Measurements from ENCODE around the gene NR3C2.

NR3C2 gene

DNA sequence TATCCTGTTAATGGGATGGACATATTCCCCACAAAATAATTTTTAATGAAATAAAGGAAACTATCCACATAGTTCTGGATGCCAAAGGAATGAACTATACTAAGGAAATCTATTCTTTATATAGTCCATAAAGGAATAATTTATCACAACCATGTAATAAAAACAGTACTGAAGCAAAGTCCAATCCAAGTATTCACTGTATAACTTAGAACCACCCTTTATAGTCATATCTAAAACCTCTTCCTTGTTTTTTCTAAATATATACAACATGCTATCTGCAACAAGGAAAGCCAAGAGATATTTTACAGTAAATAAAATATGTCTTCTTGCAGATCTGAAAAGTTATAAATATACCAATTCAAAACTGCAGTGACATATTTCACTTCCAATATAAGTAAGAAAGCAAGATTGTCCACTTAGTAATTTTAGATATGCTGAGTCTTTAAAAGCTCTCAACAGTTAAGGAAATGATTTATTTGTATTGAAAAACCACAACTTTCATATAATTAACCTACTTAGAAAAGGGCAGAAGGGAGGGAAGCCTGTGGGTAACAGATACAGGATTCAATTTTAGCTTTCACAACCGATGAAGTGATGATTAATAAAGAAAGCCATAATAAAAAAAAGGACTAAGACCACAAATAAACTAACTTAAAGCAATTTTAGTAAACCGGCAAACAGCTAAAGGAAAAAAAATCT is 8.0 kb downstream of the NR3C2 start:
- no peak for DNase-seq

DNA sequence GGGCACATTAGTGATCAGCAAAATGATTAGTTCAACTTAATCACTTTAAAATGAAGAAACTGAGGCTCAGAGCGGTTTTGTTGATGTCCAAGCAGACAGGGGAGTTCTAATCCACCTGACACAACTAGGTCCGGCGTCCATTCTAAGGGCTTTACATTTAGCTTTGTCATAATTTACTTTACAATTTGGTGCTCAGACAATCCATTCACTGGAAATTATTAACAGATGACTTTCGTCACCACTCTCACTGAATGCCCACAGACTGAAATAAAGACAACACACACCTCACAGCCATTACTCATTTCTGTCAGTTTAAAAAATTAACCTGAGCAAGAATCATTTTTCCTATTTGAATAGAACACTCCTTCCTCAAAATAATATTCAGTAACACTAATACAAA is 10.8 kb downstream of the NR3C2 start:
- no peak for DNase-seq

DNA sequence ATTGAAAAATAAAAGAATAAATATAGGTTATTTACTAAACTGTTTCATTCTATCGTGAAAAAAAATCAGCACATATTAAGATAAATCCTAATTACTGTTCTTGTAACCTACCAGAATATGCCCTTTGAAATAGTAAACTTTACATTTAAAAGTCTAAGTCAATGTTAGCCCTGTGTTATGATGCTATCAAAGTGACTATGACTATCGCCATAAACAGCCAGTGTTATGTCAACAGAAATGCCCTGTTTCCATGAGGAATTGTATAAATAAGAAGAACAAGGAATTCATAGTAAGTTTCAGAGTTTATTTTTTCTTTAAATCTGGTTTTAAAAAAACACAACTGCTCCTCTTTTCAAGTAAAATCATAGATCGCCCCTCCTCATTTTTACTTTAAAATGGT is 11.4 kb downstream of the NR3C2 start:
- no peak for DNase-seq

DNA sequence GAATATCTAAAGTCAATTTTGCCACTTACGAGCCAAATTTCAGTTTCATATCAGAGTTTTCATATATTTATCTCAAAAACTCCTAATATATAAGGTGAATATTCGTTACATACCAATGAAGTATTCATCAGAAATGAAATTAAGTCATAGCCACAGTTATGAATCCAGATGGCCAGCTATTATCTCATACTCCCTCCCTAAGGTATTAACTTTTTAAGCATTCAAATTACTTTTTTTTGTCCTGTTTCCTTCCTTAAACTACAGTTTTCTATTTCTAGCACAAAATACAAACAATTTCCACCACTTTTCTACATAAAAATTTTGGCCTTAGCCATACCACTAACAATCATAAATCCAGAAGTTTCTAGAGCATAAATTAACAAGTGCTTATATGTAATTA is 13.0 kb downstream of the NR3C2 start:
- no peak for DNase-seq

DNA sequence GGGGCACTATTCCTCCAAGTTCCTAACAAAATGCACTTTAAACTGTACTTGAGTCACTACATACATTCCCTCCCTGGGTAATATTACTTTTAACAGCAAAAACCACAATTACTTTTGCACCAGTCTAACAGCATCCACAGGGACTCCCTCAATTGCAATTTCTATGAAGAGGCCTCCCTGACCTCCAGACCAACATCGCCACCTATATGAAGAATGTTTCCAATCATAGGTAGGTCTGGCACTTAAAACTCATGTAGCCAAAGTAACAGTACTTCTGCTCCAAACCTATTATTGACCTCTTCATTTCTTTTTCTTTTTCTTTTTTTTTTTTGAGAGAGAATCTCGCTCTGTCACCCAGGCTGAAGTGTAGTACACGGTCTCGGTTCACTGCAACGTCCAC is 15.6 kb downstream of the NR3C2 start:
- no peak for DNase-seq

DNA sequence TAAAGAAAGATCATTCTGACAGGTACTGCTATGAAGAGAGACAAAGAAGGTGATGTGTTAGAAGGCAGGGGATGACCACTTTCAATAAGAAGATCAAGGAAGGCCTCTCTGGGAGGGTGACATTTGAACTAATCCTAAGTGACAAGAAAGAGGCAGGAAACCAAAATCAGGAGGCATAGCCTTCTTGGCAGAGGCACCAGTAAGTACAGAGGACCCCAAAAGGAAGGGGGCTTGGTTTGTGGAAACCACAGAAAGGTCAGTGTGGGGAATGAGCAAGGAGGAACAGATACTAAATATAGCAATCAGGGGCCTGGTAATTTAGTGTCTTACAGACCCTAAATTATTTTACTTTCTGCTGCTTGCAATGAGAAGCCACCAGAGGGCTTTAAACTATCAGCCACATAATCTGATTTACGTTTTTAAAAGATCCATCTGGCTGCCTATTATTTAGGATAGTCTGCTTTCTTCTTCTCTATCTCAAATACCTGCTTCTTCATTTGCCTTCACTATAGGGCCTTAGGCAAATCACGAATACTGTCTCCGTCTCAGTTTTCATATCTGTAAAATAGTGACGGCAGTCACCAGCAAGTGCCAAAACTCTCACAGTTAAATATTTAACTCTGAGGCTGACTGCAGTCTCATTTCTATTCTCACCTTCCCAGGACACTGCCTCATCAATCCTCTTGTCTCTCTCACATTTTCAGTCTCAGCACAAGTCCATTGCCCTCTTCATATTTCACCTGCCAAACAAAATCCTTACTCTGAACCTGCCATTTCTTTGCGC is 16.7 kb downstream of the NR3C2 start:
- no peak for DNase-seq

DNA sequence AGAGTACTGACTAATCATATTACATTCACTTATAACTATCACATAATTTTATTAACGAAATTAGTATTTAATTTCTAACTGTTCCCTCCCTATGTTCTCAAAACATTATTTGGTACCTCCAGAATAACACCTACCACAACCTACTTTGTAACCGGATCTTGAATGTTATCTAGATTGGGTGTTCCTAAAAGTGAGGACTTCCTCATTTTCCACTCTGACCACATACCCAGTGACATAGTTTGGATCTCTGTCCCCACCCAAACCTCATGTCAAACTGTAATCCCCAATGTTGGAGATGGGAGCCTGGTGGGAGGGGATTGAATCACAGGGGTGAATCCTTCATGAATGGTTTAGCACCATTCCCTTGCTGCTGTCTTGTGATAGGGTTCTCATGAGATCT is 21.8 kb downstream of the NR3C2 start:
- DNase-seq: no peak

DNA sequence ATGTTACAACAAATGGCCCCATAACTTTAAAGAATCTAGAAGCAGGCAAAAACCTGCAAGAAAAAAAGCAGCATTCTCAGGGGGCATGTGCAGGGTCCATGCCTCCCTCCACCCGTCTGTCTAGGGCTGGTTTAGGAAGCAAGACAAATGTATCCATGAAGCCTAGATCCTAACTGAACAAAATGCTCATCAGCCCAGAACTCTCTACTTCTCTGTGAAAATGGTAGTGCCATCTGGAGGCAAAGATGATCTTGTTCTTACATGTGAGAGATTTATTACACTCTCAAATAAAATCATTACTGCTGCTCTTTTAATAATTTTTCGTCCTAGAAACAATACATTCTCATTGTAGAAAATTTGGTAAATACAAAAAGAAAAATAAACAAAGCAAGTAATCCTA is 26.7 kb downstream of the NR3C2 start:
- no peak for DNase-seq

DNA sequence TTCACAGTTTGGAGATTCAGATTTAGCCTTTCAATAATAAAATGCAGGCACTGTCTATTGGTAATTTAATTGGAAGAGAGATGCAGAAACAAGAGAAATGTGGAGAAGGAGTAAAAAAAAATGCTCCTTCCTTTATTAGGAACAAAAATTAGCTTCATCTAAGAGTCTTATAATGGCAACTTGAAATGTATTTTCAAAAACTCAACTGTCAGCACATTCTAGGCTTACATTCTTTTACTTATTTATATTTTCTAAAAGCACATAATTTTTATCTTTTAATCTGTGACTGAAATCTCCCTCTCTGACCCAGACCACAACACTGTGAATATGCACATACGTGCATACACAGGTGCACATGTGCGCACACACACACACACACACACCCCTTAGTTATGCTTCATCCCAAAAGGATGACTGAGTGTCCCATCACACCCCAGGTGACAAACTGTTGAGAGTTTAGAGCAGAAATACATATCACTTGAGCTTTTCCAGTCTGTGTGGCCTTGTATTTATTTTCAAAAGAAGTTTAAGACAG is 29.7 kb downstream of the NR3C2 start:
- no peak for DNase-seq

DNA sequence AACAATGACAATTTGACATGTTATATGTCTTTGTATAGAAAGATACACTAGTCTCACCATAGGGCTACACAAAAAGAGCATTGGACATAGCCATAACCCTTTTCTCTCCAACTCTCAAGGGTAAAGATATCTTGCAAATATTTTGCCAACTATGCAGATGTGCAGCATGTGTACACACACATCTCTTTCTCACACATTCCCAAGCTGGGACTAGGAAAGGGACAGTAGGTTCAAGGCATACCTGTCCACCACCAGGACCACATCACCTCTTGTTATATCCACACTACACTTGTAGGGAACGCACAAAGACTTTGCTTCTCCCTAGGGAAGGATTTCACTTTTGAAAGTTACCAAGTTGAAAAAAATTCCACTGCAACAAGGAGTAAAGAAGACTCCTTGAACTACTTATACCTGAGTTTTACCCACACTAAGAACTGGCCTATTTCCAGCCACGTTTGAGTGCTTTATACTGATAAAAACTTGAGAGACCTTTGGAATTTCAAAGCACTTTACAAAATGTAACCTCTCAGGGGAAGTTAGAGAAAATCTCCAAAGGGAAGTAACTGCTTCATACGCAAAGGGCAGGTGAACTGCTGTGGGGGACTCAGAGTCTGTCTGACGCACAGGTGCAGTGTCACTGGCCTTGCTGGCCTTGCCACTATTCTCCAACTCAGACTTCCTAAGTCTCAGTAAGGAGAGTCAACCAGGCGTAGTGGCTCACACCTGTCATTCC is 36.9 kb downstream of the NR3C2 start:
- DNase-seq: no peak

DNA sequence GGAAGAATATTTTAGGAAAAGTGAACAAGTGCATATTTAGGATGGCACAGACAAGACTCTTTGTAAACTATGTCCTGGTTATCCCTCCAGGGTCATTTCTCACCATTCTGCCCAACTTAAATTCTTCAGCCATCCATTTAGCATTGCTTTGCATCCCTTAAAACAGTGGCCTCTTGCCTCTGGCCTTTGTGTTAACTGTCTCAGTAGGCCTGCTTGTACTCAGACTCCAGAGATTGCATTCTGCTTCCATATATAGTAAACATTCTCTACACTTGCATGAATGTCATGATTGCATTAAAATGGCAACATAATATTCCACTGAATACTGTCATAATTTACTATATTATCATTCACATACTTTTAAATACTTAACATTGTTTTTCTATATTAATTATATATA is 43.2 kb downstream of the NR3C2 start:
- no peak for DNase-seq

DNA sequence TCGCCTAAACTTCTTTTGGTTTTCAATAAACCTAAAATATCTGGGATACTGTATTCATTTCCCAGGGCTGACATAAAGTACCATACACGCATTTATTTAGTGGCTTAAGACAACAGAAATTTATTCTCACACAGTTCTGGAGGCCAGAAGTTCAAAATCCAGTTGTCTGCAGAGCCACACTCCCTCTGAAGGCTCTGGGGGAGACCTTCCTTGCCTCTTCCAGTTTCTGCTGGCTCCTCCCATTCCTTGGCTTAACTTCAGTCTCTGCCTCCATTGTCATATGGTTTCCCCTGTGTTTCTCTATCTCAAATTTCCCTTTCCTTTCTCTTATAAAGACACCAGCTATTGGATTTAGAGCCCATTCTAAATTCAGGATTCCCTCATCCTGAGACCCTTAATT is 44.4 kb downstream of the NR3C2 start:
- no peak for DNase-seq

DNA sequence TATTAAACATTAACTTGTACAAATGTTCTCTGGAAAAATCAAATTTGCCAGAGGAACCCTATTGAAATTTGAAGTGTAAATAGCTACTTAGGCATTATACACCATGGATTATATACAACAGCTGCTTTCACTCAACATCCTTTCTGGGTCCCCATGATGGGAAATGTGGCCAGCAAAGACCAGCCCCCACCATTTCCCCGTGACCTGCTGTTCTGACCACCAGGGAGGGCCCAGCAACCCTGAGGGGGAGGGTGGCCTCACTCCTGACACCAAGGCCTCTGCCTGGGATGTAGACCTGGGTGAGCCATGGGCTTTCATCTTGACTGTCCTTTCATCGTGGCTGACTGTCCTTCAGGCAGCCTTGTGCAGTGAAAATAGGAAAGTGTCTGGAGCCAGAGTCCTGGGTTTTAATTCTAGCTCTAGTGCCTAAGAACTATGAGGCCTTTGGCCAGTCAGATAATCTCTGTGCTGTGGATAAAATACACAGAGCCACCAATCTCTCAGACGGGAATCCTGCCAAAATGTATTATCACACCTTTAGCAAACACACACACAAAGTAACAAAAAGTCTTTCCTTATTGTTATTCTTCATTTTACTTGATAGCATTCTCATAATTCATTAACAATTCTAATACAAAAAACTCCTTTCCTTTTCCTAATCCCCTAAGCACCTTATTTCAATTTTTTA is 45.1 kb downstream of the NR3C2 start:
- no peak for DNase-seq

DNA sequence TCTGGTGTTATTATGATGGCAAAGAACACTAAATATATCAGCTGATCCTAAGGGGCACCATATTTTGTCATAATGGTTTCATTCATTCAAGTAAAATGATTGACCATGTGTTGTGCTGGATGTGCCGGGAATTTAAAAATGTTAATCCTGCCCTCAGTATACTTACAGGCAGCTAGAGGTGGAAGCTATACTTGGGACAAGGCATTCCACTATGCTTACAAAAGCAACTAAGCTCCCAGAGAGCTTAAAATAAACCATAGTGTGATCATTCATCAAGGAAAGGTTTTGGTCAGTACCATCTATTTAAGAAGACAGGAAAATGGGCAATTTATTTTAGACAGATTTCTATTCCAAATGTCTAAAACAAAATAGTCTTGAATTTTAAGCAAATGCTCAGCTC is 46.4 kb downstream of the NR3C2 start:
- no peak for DNase-seq

DNA sequence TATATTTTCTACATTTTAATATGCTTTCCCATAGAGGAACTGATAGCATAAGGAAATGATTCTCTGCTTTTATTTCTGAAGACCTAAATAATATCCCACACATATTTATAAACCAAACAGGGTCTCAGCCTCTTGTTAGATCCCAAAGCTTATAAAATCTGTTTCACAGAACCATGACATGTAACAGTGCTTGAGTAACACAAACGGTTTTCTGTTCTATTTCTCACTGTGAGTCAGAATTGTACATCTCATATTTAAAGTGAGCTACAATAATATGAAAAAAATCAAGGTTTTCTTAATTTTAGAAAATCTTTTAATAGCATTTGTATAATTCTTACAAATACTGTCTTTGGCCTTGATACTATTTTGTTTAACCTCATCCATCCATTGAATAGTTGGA is 51.2 kb downstream of the NR3C2 start:
- no peak for DNase-seq

DNA sequence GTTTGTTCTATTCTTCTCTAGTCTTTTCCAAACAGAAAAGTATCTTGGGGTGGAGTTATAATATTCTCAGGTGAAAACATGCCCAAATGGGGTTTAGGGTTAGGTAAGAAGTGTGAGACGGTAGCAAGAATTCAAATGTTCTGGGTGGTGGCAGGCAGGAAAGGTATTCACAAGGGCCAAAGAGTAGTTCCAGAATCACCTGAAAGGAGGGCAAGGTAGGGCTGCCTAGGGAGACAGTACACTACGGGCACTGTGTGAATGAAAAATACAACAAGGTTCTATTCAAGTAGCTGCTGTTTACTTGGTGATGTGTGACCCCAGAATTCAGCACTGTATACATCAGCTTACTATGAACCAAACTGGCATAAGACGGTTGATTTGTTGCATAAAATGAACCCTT is 51.9 kb downstream of the NR3C2 start:
- no peak for DNase-seq

DNA sequence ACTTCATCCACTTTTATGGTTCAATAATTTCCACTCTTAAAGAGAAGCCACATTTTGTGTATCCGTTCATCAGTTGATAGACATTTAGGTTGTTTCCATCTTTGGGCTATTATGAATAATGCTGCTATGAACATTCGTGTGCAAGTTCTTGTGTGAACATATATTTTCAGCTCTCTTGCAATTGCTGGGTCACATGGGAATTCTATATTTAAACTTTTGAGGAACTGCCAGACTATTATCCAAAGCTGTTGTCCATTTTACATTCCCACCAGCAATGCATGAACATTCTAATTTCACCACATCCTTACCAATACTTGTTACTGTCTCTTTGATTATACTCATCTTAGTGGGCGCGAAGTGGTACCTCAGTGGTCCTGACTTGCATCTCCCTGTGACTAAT is 61.9 kb downstream of the NR3C2 start:
- DNase-seq: no peak

DNA sequence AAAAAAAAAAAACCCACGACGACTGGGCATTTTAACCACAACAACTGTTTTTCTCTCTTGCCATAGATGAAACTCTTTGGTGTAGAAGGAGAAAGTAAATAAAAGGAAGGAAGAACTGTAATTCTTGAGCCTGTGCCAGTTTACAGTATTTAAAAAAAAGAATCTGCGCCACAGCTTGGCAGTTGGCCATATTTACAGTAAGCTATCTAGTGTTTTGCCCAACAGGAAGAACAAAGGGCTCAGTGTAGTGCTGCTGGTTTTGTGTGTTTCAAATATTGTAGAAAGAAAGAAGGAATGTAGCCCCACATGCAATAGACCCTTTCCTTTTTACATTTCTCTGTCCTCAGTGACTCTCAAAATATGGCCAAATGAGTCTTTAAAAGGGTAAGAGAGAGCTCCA is 66.1 kb downstream of the NR3C2 start:
- no peak for DNase-seq

DNA sequence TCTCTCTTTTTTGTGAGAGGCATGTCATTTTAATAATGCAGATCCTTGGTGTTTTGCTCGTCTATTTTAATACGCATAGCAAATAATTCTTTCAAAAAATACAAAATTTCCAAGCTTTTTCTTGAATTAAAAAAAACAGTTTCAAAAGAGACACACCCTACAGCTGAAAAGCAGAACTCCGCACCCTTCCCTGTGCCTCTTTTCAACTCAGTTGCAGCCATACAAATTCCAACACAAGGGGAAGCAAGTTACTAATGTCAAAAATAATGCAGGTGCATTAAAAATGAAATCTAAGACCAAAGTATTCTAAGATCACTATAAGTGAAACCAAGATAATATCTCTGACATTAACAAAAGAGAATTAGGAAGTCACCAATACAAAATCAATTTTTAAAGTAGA is 66.6 kb downstream of the NR3C2 start:
- DNase-seq: no peak

DNA sequence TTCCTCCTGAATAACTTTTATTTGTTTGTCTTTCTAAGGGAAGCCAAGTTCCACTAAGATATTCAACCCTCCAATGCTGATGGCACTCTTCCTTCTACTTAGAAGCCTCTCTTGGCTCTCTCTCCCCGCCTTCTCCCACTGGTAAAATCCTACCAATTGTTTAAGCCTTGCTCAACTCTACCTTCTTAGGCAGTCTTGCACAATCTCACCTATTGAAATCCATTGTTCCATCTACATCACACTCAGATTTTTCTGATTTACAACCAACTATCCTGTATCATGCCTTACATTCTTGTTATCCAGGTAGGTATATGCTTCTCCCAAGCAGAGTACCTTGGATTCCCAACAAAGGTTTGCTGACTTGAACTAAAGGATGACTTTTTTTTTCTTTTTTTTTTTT is 69.1 kb downstream of the NR3C2 start:
- no peak for DNase-seq

DNA sequence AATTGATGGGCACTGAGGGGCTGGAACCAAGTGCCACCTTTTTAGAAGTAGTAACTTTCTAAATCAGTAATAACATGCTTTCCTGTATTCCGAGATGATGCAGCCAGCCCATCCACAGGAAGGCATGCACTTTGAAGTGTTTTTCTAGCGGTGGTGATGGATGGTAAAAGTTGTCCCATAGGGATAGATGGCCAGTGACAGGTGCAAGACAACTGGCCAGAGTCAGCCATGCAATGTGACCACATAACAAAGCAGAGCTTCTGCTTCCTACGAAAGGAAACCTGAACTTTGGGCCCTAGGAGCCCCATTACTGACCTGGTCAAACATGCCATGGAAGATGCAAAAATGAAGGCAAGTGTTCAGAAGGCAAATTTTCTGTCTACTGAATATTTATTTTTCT is 72.3 kb downstream of the NR3C2 start:
- DNase-seq: no peak

DNA sequence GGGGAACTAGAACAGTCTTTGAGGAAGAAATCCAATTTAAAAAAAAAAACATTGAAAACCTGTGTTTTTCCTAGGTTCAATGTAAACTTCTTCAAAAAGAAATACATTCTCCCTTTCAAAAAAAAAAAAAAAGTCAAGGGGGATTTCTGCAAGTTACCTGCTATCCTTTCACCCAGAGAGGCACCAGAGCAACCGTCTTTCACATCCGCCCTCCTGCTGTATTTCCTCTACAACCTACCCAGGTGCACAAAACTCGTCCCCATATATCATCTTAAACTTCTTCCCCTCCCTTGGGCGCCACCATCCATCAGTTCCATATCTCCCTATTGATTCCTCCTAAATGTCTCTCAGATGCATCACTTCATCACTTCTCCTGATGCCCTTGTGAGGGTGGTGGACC is 74.5 kb downstream of the NR3C2 start:
- no peak for DNase-seq

DNA sequence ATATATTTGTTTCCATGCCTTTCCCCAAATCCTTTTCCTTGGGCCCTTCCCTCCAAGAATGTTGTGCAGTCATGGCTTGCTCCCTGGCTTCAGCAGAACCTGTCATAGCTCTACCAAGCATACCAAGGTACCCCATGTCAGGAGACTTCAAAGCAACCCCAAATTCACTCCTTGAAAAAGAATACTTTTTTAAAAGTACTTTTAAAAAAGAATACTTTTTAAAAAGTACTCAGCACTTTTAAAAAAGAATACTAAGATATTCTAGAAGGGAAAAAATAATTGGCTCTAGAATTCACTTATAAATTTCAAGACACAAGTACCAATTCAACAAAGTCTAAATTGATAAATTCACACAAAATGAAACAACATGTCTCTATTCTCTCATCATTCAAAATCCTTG is 76.0 kb downstream of the NR3C2 start:
- DNase-seq: no peak

Data from NCI-H2227 treated with DMSO at 0.1 percent for 48 hours (cell line).